ENCODE data around the gene NEURL2.

Gene NEURL2

GRCh38 chr20:45840700-45841198 lies 50.3 kb downstream of the NEURL2 start:
- DNase-seq (ENCODE audit: low read depth) = no peak
- TF ChIP-seq CTCF (conservative IDR thresholded peaks at IDR 0.05; ENCODE audit: low read depth, low read length) = no peak
- no peak overlapping the region for H3K4me3 ChIP-seq (ENCODE audit: low read length)
